Activated T-cell treated with anti-CD3 and anti-CD28 coated beads for 48 hours (primary cell): ENCODE results near the gene VPS37C.

Experiments used
- DNase-seq: peaks from one replicate; pipeline ENCODE4 v3.0.0-alpha.2; 2020; ENCODE audit warnings: low read depth

VPS37C gene

DNA sequence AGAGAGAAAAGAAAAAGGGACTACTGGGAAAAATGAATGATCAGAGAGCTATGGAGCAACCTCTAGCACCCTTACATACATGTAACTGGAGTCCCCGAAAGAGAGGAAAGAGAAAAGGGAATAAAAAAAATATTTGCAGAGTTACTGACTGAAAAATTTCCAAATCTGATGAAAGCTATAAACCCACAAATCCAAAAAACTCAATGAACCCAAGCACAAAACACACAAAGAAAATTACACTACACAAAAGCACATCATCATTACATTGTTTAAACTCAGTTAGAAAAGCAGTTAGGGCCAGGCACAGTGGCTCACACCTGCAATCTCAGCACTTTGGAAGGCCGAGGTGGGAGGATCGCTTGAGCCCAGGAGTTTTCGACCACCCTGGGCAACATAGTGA is 6.7 kb downstream of the VPS37C start:
- DNase-seq: no peak

- no peak for DNase-seq
Measured at GRCh38 chr11:61153593-61154095, 7.6 kb downstream of the VPS37C start.

DNA sequence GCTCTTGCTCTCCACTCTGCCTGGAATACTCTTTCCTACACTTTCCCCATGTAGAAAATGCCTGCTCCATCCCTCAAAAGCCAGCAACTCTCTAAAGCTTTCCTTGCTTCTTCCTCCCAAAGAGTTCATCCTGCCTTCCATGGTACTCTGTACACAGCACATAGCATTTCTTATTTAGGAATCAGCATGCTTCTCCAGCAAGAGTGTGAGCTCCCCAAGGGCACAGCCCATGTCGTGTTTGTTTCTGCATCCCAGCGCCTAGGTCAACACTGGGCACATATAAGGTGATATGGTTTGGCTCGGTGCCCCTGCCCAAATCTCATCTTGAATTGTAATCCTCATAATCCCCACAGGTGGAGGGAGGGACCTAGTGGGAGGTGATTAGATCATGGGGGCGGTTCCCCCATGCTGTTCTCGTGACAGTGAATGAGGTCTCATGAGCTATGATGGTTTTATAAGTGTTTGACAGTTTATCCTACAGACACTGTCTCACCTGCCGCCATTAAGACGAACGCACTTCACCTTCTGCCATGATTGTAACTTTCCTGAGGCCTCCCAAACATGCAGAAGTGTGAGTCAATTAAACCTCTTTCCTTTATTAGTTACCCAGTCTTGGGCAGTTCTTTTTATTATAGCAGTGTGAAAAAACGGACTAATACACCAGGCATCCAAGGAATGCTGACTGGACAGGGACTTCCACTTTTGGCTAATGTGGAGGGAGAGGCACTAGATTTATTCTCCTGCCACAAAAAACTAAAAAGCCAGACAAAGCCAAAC is 8.2 kb downstream of the VPS37C start:
- no peak for DNase-seq

GRCh38 chr11:61151545-61152252 is 9.5 kb downstream of the VPS37C start:
- no peak for DNase-seq

- DNase-seq: no peak
Measured at GRCh38 chr11:61150706-61151544, 10.3 kb downstream of the VPS37C start.

GRCh38 chr11:61149624-61150615 is 11.3 kb downstream of the VPS37C start:
- no peak for DNase-seq

- DNase-seq: no peak
Measured at GRCh38 chr11:61147791-61148620, 13.2 kb downstream of the VPS37C start.

GRCh38 chr11:61147271-61147670 is 14.0 kb downstream of the VPS37C start:
- DNase-seq: no peak

- no peak for DNase-seq
Measured at GRCh38 chr11:61146416-61146815, 14.8 kb downstream of the VPS37C start.

GRCh38 chr11:61145228-61146005 is 15.8 kb downstream of the VPS37C start:
- DNase-seq: no peak

GRCh38 chr11:61144511-61145179 is 16.6 kb downstream of the VPS37C start:
- DNase-seq: no peak

- no peak for DNase-seq
Measured at GRCh38 chr11:61142424-61142823, 18.8 kb downstream of the VPS37C start.

DNA sequence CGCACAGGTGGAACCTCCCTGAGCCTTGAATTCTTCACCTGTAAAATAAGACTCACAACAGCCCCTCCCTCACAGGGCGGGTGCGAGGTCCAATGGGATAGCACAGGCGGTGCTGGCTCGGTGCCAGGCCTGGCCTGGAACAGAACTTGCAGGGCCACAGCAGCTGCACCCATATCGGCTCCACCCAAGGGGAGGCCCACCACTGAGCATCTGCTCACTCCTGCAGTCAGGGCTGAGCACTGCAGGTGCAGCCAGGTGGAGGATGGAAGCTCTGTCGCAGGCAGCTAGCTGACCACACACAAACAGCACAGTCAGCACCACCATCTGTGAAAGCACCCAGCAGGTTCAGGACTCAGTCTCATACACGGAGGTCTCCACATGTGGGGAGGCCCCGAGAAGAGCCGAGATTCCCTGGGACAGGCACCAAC is 19.6 kb downstream of the VPS37C start:
- no peak for DNase-seq

DNA sequence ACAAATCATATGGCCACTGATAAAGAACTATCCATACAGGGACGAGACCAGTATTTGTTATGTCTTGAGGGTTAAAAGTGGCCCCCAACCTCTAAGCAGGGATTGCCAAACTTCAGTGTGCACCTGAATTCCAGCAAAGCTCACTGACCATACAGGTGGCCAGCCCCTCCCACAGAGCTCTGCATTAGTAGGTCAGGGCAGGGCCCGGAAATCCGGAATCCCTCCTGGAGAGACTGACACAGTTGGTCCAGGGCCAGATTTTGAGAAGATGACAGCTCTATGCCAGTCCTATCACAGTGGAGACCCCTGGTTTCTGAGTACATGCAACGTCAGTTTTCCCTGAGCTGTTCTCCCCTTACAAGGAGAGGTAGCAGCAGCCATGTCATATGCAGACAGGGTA is 20.8 kb downstream of the VPS37C start:
- DNase-seq: no peak

DNA sequence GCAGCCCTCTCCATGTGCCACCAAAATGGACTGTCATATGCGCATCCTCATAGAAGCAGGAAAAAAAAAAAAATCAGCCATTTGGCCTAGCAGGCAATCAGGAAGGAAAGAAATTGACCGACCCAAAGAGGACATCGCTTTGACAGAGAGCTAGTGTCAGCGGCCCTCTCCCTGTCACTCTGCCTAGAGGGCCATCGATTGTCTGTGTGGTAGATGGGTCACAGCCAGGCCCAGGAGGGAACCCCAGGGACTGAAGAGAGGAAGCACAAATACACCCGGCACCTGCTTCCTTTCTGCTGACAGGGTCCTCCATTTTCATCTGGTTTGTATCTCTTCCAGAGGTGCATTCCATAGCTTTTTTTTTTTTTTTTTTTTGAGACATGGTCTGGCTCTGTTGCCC is 21.8 kb downstream of the VPS37C start:
- DNase-seq: no peak

- DNase-seq: no peak
Measured at GRCh38 chr11:61138935-61139334, 22.3 kb downstream of the VPS37C start.

- DNase-seq: no peak
Measured at GRCh38 chr11:61134801-61135257, 26.4 kb downstream of the VPS37C start.

DNA sequence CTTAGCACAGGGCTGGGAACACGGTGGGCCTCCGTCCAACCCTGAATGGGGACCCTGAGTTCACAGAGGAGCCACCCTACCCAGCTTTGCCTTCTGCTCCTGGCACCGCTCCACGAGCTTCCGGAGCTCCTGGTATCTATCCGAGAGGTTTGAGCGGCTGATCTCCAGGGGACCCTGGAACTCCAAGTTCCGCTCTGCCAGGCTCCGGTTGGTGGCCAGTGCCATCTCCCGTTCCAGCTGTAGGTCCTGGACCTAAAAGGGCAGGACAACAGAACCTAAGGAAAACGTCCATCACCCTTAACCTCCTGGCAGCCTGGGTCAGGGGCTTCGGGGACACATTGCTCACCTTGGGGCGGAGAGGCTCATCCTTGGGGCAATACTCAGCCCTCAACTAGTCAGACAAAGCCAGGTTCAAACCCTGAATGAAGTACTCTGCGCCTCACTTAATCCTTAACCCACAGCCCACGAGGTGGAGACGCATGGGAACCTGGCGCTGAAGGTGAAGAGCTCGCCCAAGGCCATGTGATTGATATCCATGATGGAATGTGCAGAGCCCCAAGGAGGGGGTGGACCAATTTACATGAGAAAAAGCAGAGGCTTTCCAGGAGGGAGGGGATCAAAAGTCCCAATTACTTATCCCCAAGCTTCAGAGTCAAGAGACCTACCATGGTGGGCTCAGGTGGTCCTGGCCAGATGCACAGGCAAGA is 27.1 kb downstream of the VPS37C start:
- no peak for DNase-seq
